ENCODE measurements around the gene CGNL1.

CGNL1 gene

GRCh38 chr15:57421551-57421950 lies 45.2 kb downstream of the CGNL1 start:
- Histone ChIP-seq H3K9ac (ENCODE audit: low read length) (no peak overlapping the region), H3F3A (ENCODE audit: insufficient read depth, low read length) (no peaks in the 10 kb centered on the region), H3K79me2 (ENCODE audit: low read length) (no peaks in the 10 kb centered on the region), H2AFZ (ENCODE audit: low read length) (no peak overlapping the region), H3K27ac (ENCODE audit: low read length) (no peak overlapping the region), H3K9me2 (replicated peaks; ENCODE audit: insufficient read depth, low read length) (no peaks in the 10 kb centered on the region), H3K27me3 (replicated peaks; ENCODE audit: insufficient read depth, low read length) (no peaks in the 10 kb centered on the region), H4K20me1 (ENCODE audit: insufficient read depth, low read length) (no peaks in the 10 kb centered on the region), H3K4me1 (ENCODE audit: low read length) (no peaks in the 10 kb centered on the region), H3K4me2 (ENCODE audit: low read depth, low read length) (no peak overlapping the region), H3K9me3 (replicated peaks; ENCODE audit: insufficient read depth, low read length) (no peaks in the 10 kb centered on the region), H3K4me3 (ENCODE audit: low read length) (no peak overlapping the region), H3K36me3 (replicated peaks; ENCODE audit: insufficient read depth, low read length) (no peaks in the 10 kb centered on the region)
- TF ChIP-seq EZH2 (optimal IDR thresholded peaks at IDR 0.05; ENCODE audit: low read depth, low read length) = no peak
- TF ChIP-seq EZH2phosphoT487 (IDR thresholded peaks at IDR 0.05; ENCODE audit: low read length) = no peak
- no peak for TF ChIP-seq CTCF (IDR thresholded peaks at IDR 0.05; ENCODE audit: low read length)
- no peak for DNase-seq

GRCh38 chr15:57422113-57422754 lies 45.9 kb downstream of the CGNL1 start:
- Histone ChIP-seq H3K4me1 (ENCODE audit: low read length) (no peaks in the 10 kb centered on the region), H3K36me3 (replicated peaks; ENCODE audit: insufficient read depth, low read length) (no peaks in the 10 kb centered on the region), H3K27ac (ENCODE audit: low read length) (no peak overlapping the region), H2AFZ (ENCODE audit: low read length) (no peak overlapping the region), H4K20me1 (ENCODE audit: insufficient read depth, low read length) (no peaks in the 10 kb centered on the region), H3K9me2 (replicated peaks; ENCODE audit: insufficient read depth, low read length) (no peaks in the 10 kb centered on the region), H3F3A (ENCODE audit: insufficient read depth, low read length) (no peaks in the 10 kb centered on the region), H3K4me3 (ENCODE audit: low read length) (no peak overlapping the region), H3K79me2 (ENCODE audit: low read length) (no peaks in the 10 kb centered on the region), H3K9ac (ENCODE audit: low read length) (no peak overlapping the region), H3K27me3 (replicated peaks; ENCODE audit: insufficient read depth, low read length) (no peaks in the 10 kb centered on the region), H3K4me2 (ENCODE audit: low read depth, low read length) (no peak overlapping the region), H3K9me3 (replicated peaks; ENCODE audit: insufficient read depth, low read length) (no peaks in the 10 kb centered on the region)
- DNase-seq = no peak
- TF ChIP-seq EZH2phosphoT487 (IDR thresholded peaks at IDR 0.05; ENCODE audit: low read length) (no peak), CTCF (IDR thresholded peaks at IDR 0.05; ENCODE audit: low read length) (no peak), EZH2 (optimal IDR thresholded peaks at IDR 0.05; ENCODE audit: low read depth, low read length) (no peak)

GRCh38 chr15:57423599-57424140 lies 47.4 kb downstream of the CGNL1 start:
- Histone ChIP-seq H3K27ac (ENCODE audit: low read length) (no peak overlapping the region), H3K79me2 (ENCODE audit: low read length) (no peaks in the 10 kb centered on the region), H2AFZ (ENCODE audit: low read length) (no peak overlapping the region), H3K27me3 (replicated peaks; ENCODE audit: insufficient read depth, low read length) (no peaks in the 10 kb centered on the region), H3K9me3 (replicated peaks; ENCODE audit: insufficient read depth, low read length) (no peaks in the 10 kb centered on the region), H3K9me2 (replicated peaks; ENCODE audit: insufficient read depth, low read length) (no peaks in the 10 kb centered on the region), H3K9ac (ENCODE audit: low read length) (no peak overlapping the region), H3F3A (ENCODE audit: insufficient read depth, low read length) (no peaks in the 10 kb centered on the region), H4K20me1 (ENCODE audit: insufficient read depth, low read length) (no peaks in the 10 kb centered on the region), H3K4me1 (ENCODE audit: low read length) (no peaks in the 10 kb centered on the region), H3K36me3 (replicated peaks; ENCODE audit: insufficient read depth, low read length) (no peaks in the 10 kb centered on the region), H3K4me3 (ENCODE audit: low read length) (no peak overlapping the region), H3K4me2 (ENCODE audit: low read depth, low read length) (no peak overlapping the region)
- DNase-seq = no peak
- TF ChIP-seq CTCF (IDR thresholded peaks at IDR 0.05; ENCODE audit: low read length) (no peak), EZH2 (optimal IDR thresholded peaks at IDR 0.05; ENCODE audit: low read depth, low read length) (no peak), EZH2phosphoT487 (IDR thresholded peaks at IDR 0.05; ENCODE audit: low read length) (no peak)
